Pericardium fibroblast (primary cell): Measurements from ENCODE around the gene BDP1. TPM values are rescaled to one million over a fixed set of nuclear protein-coding genes. Genes with fewer than 3 reads are reported as not detected.

Experiments
- total RNA-seq: library from RNA; depleted of rRNA; stranded (reverse); fragments of >200 nt; gene quantifications from 2 replicates; pipeline ENCODE4 v1.2.3, GENCODE V29; 2015

The BDP1 gene
- total RNA-seq, result 8.3 and 10.0 TPM in 2 replicates

GRCh38 chr5:71455427-71456361, at the start of gene BDP1:
TSS of gene BDP1 (plus strand) at chr5:71455651. CDS start at chr5:71455878, 227 bp downstream.

GRCh38 chr5:71586941-71587765, 131.7 kb downstream of the BDP1 start, which contains the start of gene MCCC2:
TSS of gene MCCC2 (plus strand) at chr5:71587340. CDS start at chr5:71587426, 86 bp downstream.

Other genes with a start within 250 kb of the BDP1 start
- 18.4 and 20.4 TPM in 2 replicates for gene MCCC2, start 131.7 kb downstream of the BDP1 start, total RNA-seq